Colonic mucosa (tissue), 4 donors: ENCODE measurements around the gene SUCLG1. TPM values are rescaled to one million over a fixed set of nuclear protein-coding genes. Genes with fewer than 3 reads are reported as not detected.

Experiments
- DNase-seq: peaks from one replicate; pipeline ENCODE4 v3.0.0-alpha.2; 2020
- H3K27ac ChIP-seq: fragments of 200-600 bp; one replicate; pipeline ENCODE4 v1.8.0; 2021
- H3K27me3 ChIP-seq: fragments of 200-600 bp; one replicate; pipeline ENCODE4 v1.8.0; 2021
- H3K36me3 ChIP-seq: fragments of 200-600 bp; one replicate; pipeline ENCODE4 v1.8.0; 2021
- H3K4me1 ChIP-seq: fragments of 200-600 bp; one replicate; pipeline ENCODE4 v1.8.0; 2021; ENCODE audit warnings: mild to moderate bottlenecking
- H3K4me3 ChIP-seq: fragments of 200-600 bp; one replicate; pipeline ENCODE4 v1.8.0; 2021
- H3K9ac ChIP-seq, 2 donors: one replicate each; pipeline ENCODE4 v1.7.0; 2013; ENCODE audit warnings: control low read depth in 2 of 2, low read depth in 2 of 2, low read length in 2 of 2
- H3K9me3 ChIP-seq: fragments of 200-600 bp; one replicate; pipeline ENCODE4 v1.8.0; 2021
- intact Hi-C: fragments of 100-400 bp; cut with DNase I; formaldehyde crosslinking; loops from one replicate; pipeline ENCODE4 v1.14.1; 2022
- total RNA-seq, 2 donors: library from RNA; stranded (reverse); fragmentation: NEBNext Ultra II Directional in 1 of 2; extraction: Animal tissue kit (Norgen Biotek cat#: 25700) in 1 of 2; gene quantifications; one replicate each; pipeline ENCODE4 v1.2.1, GENCODE V29; 2021
- TF ChIP-seq, protein P1 (sequence below): fragments of 200-600 bp; IDR thresholded peaks from one replicate; pipeline ENCODE4 v1.8.0; 2022; ENCODE audit warnings: antibody characterized with exemption, mild to moderate bottlenecking
- donor health status: healthy.
- donor health status: DM: no; HTN: no; CAD: no.
- donor health status: DM: no; HTN: no; CAD: no.

Gene SUCLG1
- total RNA-seq, 2 donors from 2014 or later: 249 to 253 TPM

DNA sequence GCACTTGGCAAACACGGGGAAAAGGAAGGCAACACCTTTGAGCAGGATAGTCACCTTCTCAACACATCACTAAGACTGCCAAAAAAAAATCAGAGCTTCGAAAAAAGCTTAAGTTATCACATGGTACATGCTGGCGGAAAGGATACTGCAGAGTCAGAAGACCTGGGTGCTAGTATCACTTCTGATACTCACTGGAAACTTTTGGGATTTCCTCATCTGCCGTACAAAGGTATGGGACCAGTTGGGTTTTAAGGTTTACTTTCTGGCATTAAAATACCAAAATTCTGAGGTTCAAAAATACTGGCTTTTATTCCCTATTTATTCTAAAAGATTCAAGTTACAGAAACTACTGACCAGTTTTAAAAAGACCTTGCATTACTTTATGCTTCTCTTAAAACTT lies 2.9 kb downstream of the SUCLG1 start:
- H3K27ac ChIP-seq: no peak overlapping the region
- no peaks in the 10 kb centered on the region for H3K36me3 ChIP-seq
- no peak overlapping the region for H3K9ac ChIP-seq
- intact Hi-C loops: no loop called here
- H3K4me3 ChIP-seq: no peak overlapping the region
- no peaks in the 10 kb centered on the region for H3K27me3 ChIP-seq
- peaks cover 8% of the 10 kb centered on the region for H3K4me1 ChIP-seq
- no peak for DNase-seq
- no peaks in the 10 kb centered on the region for H3K9me3 ChIP-seq
- TF ChIP-seq, protein P1, sequence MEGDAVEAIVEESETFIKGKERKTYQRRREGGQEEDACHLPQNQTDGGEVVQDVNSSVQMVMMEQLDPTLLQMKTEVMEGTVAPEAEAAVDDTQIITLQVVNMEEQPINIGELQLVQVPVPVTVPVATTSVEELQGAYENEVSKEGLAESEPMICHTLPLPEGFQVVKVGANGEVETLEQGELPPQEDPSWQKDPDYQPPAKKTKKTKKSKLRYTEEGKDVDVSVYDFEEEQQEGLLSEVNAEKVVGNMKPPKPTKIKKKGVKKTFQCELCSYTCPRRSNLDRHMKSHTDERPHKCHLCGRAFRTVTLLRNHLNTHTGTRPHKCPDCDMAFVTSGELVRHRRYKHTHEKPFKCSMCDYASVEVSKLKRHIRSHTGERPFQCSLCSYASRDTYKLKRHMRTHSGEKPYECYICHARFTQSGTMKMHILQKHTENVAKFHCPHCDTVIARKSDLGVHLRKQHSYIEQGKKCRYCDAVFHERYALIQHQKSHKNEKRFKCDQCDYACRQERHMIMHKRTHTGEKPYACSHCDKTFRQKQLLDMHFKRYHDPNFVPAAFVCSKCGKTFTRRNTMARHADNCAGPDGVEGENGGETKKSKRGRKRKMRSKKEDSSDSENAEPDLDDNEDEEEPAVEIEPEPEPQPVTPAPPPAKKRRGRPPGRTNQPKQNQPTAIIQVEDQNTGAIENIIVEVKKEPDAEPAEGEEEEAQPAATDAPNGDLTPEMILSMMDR: no peak

- peaks cover 8% of the 10 kb centered on the region for H3K4me1 ChIP-seq
- intact Hi-C loops: no loop called here
- TF ChIP-seq, protein P1: no peak
Observed at GRCh38 chr2:84454581-84454980, 4.5 kb downstream of the SUCLG1 start.

DNA sequence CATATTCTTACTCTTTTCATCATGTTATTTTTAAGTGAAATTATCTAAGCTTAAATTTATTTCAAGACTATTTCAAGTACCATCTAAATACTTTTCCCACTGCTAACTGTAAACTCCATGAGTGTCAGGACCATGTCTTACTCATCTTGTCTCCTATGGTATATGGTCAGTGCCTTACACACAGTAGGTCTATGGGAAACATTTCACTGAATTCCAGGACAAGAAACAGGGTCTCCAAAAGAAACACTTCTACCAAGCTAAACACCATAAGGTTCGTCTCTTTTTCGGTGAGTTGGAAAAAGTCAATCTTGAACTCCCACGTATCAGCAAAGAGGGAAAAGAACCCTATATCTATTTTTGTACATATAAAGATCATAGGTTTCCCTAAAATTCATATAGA lies 6.5 kb downstream of the SUCLG1 start:
- TF ChIP-seq, protein P1: no peak
- no peaks in the 10 kb centered on the region for H3K36me3 ChIP-seq
- no peaks in the 10 kb centered on the region for H3K9me3 ChIP-seq
- no peak overlapping the region for H3K27ac ChIP-seq
- no peak overlapping the region for H3K4me3 ChIP-seq
- intact Hi-C loops: no loop called here
- H3K9ac ChIP-seq: no peak overlapping the region
- peaks cover 4% of the 10 kb centered on the region for H3K4me1 ChIP-seq
- no peak for DNase-seq
- no peaks in the 10 kb centered on the region for H3K27me3 ChIP-seq

More at GRCh38 chr2:84454581-84454980, 4.5 kb downstream of the SUCLG1 start:
- DNase-seq: no peak
- Histone ChIP-seq H3K9me3 (no peaks in the 10 kb centered on the region), H3K27me3 (no peaks in the 10 kb centered on the region), H3K36me3 (no peaks in the 10 kb centered on the region), H3K27ac (no peak overlapping the region), H3K9ac (no peak overlapping the region), H3K4me3 (no peak overlapping the region)

- Histone ChIP-seq H3K36me3 (no peaks in the 10 kb centered on the region), H3K27me3 (no peaks in the 10 kb centered on the region), H3K9ac (no peak overlapping the region), H3K4me1 (peaks cover 3% of the 10 kb centered on the region), H3K4me3 (no peak overlapping the region), H3K27ac (no peak overlapping the region), H3K9me3 (no peaks in the 10 kb centered on the region)
- intact Hi-C loops: no loop called here
- DNase-seq: no peak
- TF ChIP-seq, protein P1: no peak
Observed at GRCh38 chr2:84451579-84451978, 7.5 kb downstream of the SUCLG1 start.

DNA sequence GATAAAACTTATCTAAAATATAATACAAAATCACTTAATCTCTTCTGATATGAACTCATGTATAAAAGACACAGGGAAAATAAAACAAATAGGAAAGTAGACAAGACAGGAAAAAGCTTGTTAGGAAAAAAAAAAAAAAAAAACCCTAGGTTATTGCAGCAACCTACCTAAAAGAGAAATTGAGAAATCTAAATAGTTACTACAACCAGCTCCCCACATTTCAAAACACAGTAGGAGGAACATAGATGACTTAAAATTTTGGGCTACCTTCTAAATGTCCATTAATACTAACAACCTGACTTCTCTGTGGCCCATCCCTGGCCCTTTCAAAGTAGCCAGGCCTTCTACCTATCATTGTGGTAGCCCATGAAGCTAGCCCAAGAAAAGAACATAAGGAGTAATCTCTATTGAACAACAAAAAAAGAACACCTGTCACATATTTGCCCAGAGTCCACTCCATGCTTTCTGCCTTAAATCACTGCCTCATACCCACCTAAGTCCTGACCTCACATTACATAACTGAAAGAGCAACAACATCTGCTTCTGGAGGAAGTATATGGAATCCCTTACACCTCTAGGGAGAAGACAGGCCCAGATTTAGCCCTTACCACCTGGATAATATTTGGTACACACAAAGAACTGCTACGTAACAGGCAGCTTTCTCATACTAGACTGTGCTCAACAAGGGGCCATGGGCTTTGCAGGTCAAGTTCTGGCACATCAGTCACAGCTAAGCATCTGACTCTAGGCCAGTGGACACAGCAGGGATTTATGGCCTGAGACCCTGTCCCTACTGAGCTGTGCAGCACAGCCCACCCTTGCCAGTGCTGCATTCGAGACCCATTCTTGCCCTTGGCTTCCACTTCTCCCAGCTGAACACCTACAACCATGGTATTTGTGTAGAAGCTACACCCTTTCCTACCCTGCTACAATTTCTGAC lies 8.5 kb downstream of the SUCLG1 start:
- Histone ChIP-seq H3K27ac (no peak overlapping the region), H3K4me3 (no peak overlapping the region)

More for the DNA sequence above, 8.5 kb downstream of the SUCLG1 start:
- intact Hi-C loops: no loop called here
- no peak overlapping the region for H3K9ac ChIP-seq
- no peaks in the 10 kb centered on the region for H3K27me3 ChIP-seq
- H3K36me3 ChIP-seq: no peaks in the 10 kb centered on the region
- H3K9me3 ChIP-seq: no peaks in the 10 kb centered on the region
- peaks cover 3% of the 10 kb centered on the region for H3K4me1 ChIP-seq
- TF ChIP-seq, protein P1: no peak
- no peak for DNase-seq
